Panc1 (cell line): Measurements from ENCODE around the gene PRTN3.

Experiments
- POLR2AphosphoS5 ChIP-seq: IDR thresholded peaks from 2 replicates; pipeline ENCODE4 v1.6.1; 2012; ENCODE audit warnings: mild to moderate bottlenecking, low read depth, low read length, moderate library complexity
- SIN3A ChIP-seq: IDR thresholded peaks from 2 replicates; pipeline ENCODE4 v1.6.1; 2012; ENCODE audit warnings: low read depth, mild to moderate bottlenecking, low read length, moderate library complexity, borderline replicate concordance; ENCODE audit not compliant: insufficient read depth
- TF ChIP-seq, protein P1 (sequence below): fragments of 450-650 bp; IDR thresholded peaks from 2 replicates; pipeline ENCODE4 v1.5.1; 2017; ENCODE audit warnings: mild to moderate bottlenecking
- TF ChIP-seq, protein P2 (sequence below), 2 experiments: IDR thresholded peaks; 2 replicates each; pipeline ENCODE4 v1.6.1; 2011 to 2012; ENCODE audit warnings: low read depth in 2 of 2, control low read depth in 1 of 2, low read length in 1 of 2, mild to moderate bottlenecking in 1 of 2, moderate library complexity in 1 of 2; ENCODE audit not compliant: insufficient read depth in 1 of 2

DNA sequence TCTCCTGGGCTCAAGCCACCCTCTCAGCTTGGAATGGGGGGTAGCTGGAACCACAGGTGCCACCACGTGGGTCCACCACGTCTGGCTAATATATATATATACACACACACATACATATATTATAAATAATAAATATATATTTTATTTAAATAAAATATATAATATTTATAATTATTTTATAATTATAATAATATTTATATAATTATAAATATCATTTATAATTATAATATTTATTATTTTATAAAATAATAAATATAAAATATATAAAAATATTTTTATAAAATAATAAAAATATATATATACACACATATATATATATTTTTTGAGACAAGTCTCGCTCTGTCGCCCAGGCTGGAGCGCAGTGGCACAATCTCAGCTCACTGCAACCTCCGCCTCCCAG is 13.8 kb downstream of the PRTN3 start:
- TF ChIP-seq SIN3A (no peak), POLR2AphosphoS5 (no peak)
- TF ChIP-seq, protein P1, sequence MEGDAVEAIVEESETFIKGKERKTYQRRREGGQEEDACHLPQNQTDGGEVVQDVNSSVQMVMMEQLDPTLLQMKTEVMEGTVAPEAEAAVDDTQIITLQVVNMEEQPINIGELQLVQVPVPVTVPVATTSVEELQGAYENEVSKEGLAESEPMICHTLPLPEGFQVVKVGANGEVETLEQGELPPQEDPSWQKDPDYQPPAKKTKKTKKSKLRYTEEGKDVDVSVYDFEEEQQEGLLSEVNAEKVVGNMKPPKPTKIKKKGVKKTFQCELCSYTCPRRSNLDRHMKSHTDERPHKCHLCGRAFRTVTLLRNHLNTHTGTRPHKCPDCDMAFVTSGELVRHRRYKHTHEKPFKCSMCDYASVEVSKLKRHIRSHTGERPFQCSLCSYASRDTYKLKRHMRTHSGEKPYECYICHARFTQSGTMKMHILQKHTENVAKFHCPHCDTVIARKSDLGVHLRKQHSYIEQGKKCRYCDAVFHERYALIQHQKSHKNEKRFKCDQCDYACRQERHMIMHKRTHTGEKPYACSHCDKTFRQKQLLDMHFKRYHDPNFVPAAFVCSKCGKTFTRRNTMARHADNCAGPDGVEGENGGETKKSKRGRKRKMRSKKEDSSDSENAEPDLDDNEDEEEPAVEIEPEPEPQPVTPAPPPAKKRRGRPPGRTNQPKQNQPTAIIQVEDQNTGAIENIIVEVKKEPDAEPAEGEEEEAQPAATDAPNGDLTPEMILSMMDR, result no peak
- TF ChIP-seq, protein P2, sequence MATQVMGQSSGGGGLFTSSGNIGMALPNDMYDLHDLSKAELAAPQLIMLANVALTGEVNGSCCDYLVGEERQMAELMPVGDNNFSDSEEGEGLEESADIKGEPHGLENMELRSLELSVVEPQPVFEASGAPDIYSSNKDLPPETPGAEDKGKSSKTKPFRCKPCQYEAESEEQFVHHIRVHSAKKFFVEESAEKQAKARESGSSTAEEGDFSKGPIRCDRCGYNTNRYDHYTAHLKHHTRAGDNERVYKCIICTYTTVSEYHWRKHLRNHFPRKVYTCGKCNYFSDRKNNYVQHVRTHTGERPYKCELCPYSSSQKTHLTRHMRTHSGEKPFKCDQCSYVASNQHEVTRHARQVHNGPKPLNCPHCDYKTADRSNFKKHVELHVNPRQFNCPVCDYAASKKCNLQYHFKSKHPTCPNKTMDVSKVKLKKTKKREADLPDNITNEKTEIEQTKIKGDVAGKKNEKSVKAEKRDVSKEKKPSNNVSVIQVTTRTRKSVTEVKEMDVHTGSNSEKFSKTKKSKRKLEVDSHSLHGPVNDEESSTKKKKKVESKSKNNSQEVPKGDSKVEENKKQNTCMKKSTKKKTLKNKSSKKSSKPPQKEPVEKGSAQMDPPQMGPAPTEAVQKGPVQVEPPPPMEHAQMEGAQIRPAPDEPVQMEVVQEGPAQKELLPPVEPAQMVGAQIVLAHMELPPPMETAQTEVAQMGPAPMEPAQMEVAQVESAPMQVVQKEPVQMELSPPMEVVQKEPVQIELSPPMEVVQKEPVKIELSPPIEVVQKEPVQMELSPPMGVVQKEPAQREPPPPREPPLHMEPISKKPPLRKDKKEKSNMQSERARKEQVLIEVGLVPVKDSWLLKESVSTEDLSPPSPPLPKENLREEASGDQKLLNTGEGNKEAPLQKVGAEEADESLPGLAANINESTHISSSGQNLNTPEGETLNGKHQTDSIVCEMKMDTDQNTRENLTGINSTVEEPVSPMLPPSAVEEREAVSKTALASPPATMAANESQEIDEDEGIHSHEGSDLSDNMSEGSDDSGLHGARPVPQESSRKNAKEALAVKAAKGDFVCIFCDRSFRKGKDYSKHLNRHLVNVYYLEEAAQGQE (IDR thresholded peaks at IDR 0.05; ENCODE audit: insufficient read depth in 1 of 2, low read depth in 2 of 2, low read length in 1 of 2), result no peak
